Right atrium auricular region (tissue), 2 donors: Measurements from ENCODE around the gene DRAXIN. TPM values are rescaled to one million over a fixed set of nuclear protein-coding genes. Genes with fewer than 3 reads are reported as not detected.
A peak's percentile ranks its signal among the peaks of the same experiment; 100 is the strongest.

Source experiments
- DNase-seq: peaks from one replicate; pipeline ENCODE4 v3.0.0-alpha.2; 2019; ENCODE audit warnings: low spot score
- H3K27ac ChIP-seq, 2 donors: fragments of 200-600 bp; sonication (generic); 1 replicate in 1 of 2; 2 replicates in 1 of 2; pipeline ENCODE4 v1.5.1; 2016 to 2019
- H3K27me3 ChIP-seq, 2 donors: fragments of 200-600 bp; sonication (generic); one replicate each; pipeline versions ENCODE4 v1.5.1 to v1.6.0; 2017 to 2019
- H3K36me3 ChIP-seq: fragments of 200-600 bp; sonication (generic); one replicate; pipeline ENCODE4 v1.5.1; 2016
- H3K4me1 ChIP-seq, 2 donors: fragments of 200-600 bp; sonication (generic); one replicate each; pipeline versions ENCODE4 v1.5.1 to v1.6.0; 2017 to 2019
- H3K4me3 ChIP-seq, 2 donors: fragments of 200-600 bp; sonication (generic); 1 replicate in 1 of 2; 2 replicates in 1 of 2; pipeline ENCODE4 v1.5.1; 2017 to 2019; ENCODE audit warnings: mild to moderate bottlenecking in 1 of 2, moderate library complexity in 1 of 2
- H3K9me3 ChIP-seq, 2 donors: fragments of 200-600 bp; sonication (generic); one replicate each; pipeline ENCODE4 v1.5.1; 2019
- CTCF ChIP-seq, 2 donors: fragments of 200-600 bp; sonication (generic); IDR thresholded peaks; one replicate each; pipeline ENCODE4 v1.5.1; 2019; ENCODE audit warnings: antibody characterized with exemption in 2 of 2
- total RNA-seq, 2 donors: library from RNA; depleted of rRNA; stranded (reverse); fragments of >200 nt; gene quantifications; one replicate each; pipeline ENCODE4 v1.1.0, GENCODE V29; 2016

The DRAXIN gene
- total RNA-seq, 2 donors from 2014 or later, result not detected

DNA sequence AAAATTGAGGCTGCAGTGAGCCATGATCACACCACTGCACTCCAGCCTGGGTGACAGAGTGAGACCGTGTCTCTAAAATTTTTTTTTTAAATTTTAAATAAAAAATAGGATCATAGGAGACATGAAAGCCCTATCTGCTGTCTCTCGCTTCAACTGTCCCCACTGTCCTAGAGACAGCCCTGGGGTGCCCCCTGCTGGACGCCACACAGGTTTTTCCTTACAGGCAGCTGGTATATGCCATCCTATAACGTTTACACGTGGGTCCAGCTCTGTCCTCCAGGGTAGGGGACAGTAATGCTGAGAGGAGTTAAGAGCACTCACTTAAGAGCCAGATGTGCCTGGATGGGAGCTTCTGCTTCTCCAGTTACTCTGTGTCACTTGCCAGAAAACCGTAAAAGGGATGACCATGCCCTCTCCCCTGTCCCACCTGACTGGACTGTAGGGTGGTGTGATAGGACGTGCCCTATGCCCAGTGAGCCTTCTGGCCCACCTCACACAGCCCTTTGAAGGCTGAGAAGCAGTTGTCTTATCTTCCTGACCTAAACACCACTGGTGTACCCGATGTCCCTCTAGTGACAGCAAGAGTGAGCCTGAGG is 45.7 kb upstream of the DRAXIN start:
- no peaks in the 10 kb centered on the region for H3K27me3 ChIP-seq
- peak; percentile 65 to 82 for TF ChIP-seq CTCF (IDR thresholded peaks at IDR 0.05)

GRCh38 chr1:11646317-11646716 is 45.2 kb upstream of the DRAXIN start:
- no peaks in the 10 kb centered on the region for H3K27me3 ChIP-seq
- no peaks in the 10 kb centered on the region for H3K36me3 ChIP-seq
- no peaks in the 10 kb centered on the region for H3K9me3 ChIP-seq
- H3K4me1 ChIP-seq, result peaks cover 0 to 30% of the 10 kb centered on the region in 2 donors
- DNase-seq, result no peak
- no peak for TF ChIP-seq CTCF (IDR thresholded peaks at IDR 0.05)
- no peak overlapping the region for H3K27ac ChIP-seq
- H3K4me3 ChIP-seq, result no peak overlapping the region

More for the DNA sequence above, 45.7 kb upstream of the DRAXIN start:
- Histone ChIP-seq H3K4me1 (peaks cover 0 to 30% of the 10 kb centered on the region in 2 donors), H3K27ac (no peak overlapping the region), H3K9me3 (no peaks in the 10 kb centered on the region), H3K4me3 (no peak overlapping the region), H3K36me3 (no peaks in the 10 kb centered on the region)
- peak; percentile 73 for DNase-seq

- TF ChIP-seq CTCF (IDR thresholded peaks at IDR 0.05), result no peak
- Histone ChIP-seq H3K27me3 (no peaks in the 10 kb centered on the region), H3K9me3 (no peaks in the 10 kb centered on the region), H3K27ac (no peak overlapping the region), H3K4me1 (peaks cover 0 to 30% of the 10 kb centered on the region in 2 donors), H3K4me3 (no peak overlapping the region), H3K36me3 (no peaks in the 10 kb centered on the region)
- DNase-seq, result no peak
Measured at GRCh38 chr1:11647333-11647732, 44.2 kb upstream of the DRAXIN start.

- peaks cover 0 to 30% of the 10 kb centered on the region in 2 donors for H3K4me1 ChIP-seq
- H3K36me3 ChIP-seq, result no peaks in the 10 kb centered on the region
- no peak overlapping the region for H3K4me3 ChIP-seq
- no peak for DNase-seq
- H3K9me3 ChIP-seq, result no peaks in the 10 kb centered on the region
- no peaks in the 10 kb centered on the region for H3K27me3 ChIP-seq
- TF ChIP-seq CTCF (IDR thresholded peaks at IDR 0.05), result no peak
- no peak overlapping the region for H3K27ac ChIP-seq
Measured at GRCh38 chr1:11648039-11648438, 43.5 kb upstream of the DRAXIN start.

DNA sequence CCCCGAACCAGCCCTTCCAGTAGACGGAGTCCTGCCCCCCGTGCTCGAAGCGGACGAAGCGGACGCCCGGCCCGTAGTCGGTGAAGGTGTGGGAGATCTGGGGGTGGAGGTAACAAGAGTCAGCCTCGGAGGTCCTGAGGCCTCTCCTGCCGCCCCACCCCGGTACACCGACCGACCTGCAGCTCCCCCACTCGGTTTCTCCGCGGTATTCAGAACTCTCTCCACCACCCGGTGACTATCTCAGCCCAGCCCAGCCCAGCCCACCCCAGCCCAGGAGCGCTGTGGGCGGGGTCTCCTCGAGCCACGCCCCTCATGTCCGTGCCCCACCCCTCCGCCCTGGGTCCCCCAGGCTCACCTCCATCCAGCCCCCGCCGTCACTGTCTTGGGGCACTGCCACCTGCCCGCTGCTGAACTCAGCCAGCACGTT is 42.8 kb upstream of the DRAXIN start:
- no peaks in the 10 kb centered on the region for H3K9me3 ChIP-seq
- TF ChIP-seq CTCF (IDR thresholded peaks at IDR 0.05), result no peak
- H3K27ac ChIP-seq, result no peak overlapping the region
- no peak for DNase-seq
- H3K36me3 ChIP-seq, result no peaks in the 10 kb centered on the region
- no peaks in the 10 kb centered on the region for H3K27me3 ChIP-seq
- H3K4me3 ChIP-seq, result peak overlapping the region in 1 of 2 donors; percentile 13
- H3K4me1 ChIP-seq, result peaks cover 0 to 30% of the 10 kb centered on the region in 2 donors

GRCh38 chr1:11649237-11649623 is 42.3 kb upstream of the DRAXIN start:
- Histone ChIP-seq H3K9me3 (no peaks in the 10 kb centered on the region), H3K27me3 (no peaks in the 10 kb centered on the region), H3K4me1 (peaks cover 0 to 35% of the 10 kb centered on the region in 2 donors), H3K27ac (no peak overlapping the region), H3K4me3 (peak overlapping the region in 1 of 2 donors; percentile 13), H3K36me3 (no peaks in the 10 kb centered on the region)
- no peak for DNase-seq
- no peak for TF ChIP-seq CTCF (IDR thresholded peaks at IDR 0.05)
